Measurements from ENCODE around the gene MAP6D1. TPM values are rescaled to one million over a fixed set of nuclear protein-coding genes. Genes with fewer than 3 reads are reported as not detected.
A peak's percentile ranks its signal among the peaks of the same experiment; 100 is the strongest.
"Not testable (repeated sequence)": the region's sequence is repeated elsewhere in the genome, so short reads cannot be mapped to it uniquely, and the experiment has no call there.

MAP6D1 gene
- total RNA-seq, 1 donor from 2014 or later: 1.9 TPM

- Mint-ChIP-seq H3K27me3 (no peaks in the 10 kb centered on the region), H3K9me3 (ENCODE audit: low read depth) (no peaks in the 10 kb centered on the region), H3K36me3 (ENCODE audit: insufficient read depth) (peaks cover 29% of the 10 kb centered on the region), H3K4me1 (ENCODE audit: low read depth) (no peaks in the 10 kb centered on the region), H3K27ac (no peak overlapping the region), H3K4me3 (ENCODE audit: low read depth) (no peak overlapping the region)
- DNase-seq (ENCODE audit: low spot score, unreplicated experiment): no peak
- no peak for TF ChIP-seq CTCF (IDR thresholded peaks at IDR 0.05; ENCODE audit: unreplicated experiment)
These were observed 32.4 kb downstream of the MAP6D1 start for GRCh38 chr3:183792976-183793375.

- Mint-ChIP-seq H3K27ac (no peak overlapping the region), H3K36me3 (ENCODE audit: insufficient read depth) (peaks cover 35% of the 10 kb centered on the region), H3K4me3 (ENCODE audit: low read depth) (no peak overlapping the region), H3K9me3 (ENCODE audit: low read depth) (no peaks in the 10 kb centered on the region), H3K4me1 (ENCODE audit: low read depth) (no peaks in the 10 kb centered on the region), H3K27me3 (no peaks in the 10 kb centered on the region)
- TF ChIP-seq CTCF (IDR thresholded peaks at IDR 0.05; ENCODE audit: unreplicated experiment): no peak
- no peak for DNase-seq (ENCODE audit: low spot score, unreplicated experiment)
These were observed 34.7 kb downstream of the MAP6D1 start for GRCh38 chr3:183790700-183791099.

DNA sequence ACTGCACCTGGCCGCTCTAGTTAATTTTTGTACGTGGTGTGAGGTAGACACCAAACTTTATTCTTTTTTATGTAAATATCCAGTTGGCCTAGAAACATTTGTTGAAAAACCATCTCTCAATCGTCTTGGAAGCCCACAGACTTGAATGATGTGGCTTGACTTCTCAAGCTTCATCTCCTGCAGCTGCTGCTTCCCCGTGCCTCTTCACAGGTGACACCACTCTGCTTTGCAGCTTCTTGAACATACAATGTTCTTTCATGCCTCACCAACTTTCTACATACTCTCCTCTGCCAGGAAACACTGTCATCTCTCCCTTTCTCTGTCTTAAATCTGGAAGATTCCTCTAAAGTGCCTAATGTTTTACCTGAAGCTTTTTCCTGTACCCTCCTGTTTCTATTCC is 35.6 kb downstream of the MAP6D1 start:
- Mint-ChIP-seq H3K27me3 (no peaks in the 10 kb centered on the region), H3K27ac (peak overlapping the region; percentile 11), H3K4me1 (ENCODE audit: low read depth) (no peaks in the 10 kb centered on the region), H3K9me3 (ENCODE audit: low read depth) (no peaks in the 10 kb centered on the region), H3K4me3 (ENCODE audit: low read depth) (no peak overlapping the region), H3K36me3 (ENCODE audit: insufficient read depth) (peaks cover 35% of the 10 kb centered on the region)
- DNase-seq (ENCODE audit: low spot score, unreplicated experiment): no peak
- TF ChIP-seq CTCF (IDR thresholded peaks at IDR 0.05; ENCODE audit: unreplicated experiment): no peak

DNA sequence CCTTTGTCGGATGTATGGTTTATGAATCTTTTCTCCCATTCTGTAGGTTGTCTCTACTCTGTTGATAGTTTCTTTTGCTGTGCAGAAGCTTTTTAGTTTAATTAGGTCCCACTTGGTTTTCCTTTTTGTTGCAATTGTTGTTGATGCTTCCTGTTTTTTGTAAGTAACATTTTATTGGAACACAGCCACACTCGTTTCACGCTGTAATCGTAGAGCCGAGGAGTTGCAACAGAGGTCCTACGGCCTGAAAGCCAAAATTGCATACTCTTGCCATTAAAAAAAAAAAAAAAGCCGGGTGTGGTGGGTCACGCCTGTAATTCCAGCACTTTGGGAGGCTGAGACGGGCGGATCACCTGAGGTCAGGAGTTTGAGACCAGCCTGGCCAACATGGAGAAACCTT is 40.9 kb downstream of the MAP6D1 start:
- H3K27me3 Mint-ChIP-seq; DNase-seq (ENCODE audit: low spot score, unreplicated experiment); H3K4me3 Mint-ChIP-seq (ENCODE audit: low read depth); H3K27ac Mint-ChIP-seq; H3K9me3 Mint-ChIP-seq (ENCODE audit: low read depth); H3K4me1 Mint-ChIP-seq (ENCODE audit: low read depth): not testable (repeated sequence)
- H3K36me3 Mint-ChIP-seq (ENCODE audit: insufficient read depth): peaks cover 30% of the 10 kb centered on the region

GRCh38 chr3:183782576-183783276 is 42.7 kb downstream of the MAP6D1 start:
- peaks cover 39% of the 10 kb centered on the region for H3K36me3 Mint-ChIP-seq (ENCODE audit: insufficient read depth)
- no peaks in the 10 kb centered on the region for H3K9me3 Mint-ChIP-seq (ENCODE audit: low read depth)
- no peak for TF ChIP-seq CTCF (IDR thresholded peaks at IDR 0.05; ENCODE audit: unreplicated experiment)
- no peak for DNase-seq (ENCODE audit: low spot score, unreplicated experiment)
- no peak overlapping the region for H3K4me3 Mint-ChIP-seq (ENCODE audit: low read depth)
- no peak overlapping the region for H3K27ac Mint-ChIP-seq
- H3K27me3 Mint-ChIP-seq: no peaks in the 10 kb centered on the region
- H3K4me1 Mint-ChIP-seq (ENCODE audit: low read depth): no peaks in the 10 kb centered on the region

DNA sequence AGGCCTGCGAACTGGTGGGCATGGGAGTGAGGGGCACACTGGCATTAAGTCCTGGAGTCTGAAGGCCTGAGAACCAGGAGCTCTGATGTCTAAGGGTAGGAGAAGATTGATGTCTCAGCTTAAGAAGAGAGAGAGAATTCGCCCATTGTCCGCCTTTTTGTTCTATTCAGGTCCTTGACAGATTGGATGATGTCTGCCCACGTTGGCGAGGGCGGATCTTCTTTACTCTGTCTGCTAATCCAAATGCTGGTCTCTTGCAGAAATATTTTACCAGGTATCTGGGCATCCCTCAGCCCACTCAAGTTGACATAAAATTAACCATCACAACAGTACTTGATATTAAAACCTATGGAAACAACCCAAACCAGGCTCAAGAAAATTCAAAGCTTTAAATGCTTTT is 44.1 kb downstream of the MAP6D1 start:
- TF ChIP-seq CTCF (IDR thresholded peaks at IDR 0.05; ENCODE audit: unreplicated experiment): no peak
- Mint-ChIP-seq H3K27ac (no peak overlapping the region), H3K36me3 (ENCODE audit: insufficient read depth) (peaks cover 37% of the 10 kb centered on the region), H3K4me1 (ENCODE audit: low read depth) (no peaks in the 10 kb centered on the region), H3K9me3 (ENCODE audit: low read depth) (no peaks in the 10 kb centered on the region), H3K4me3 (ENCODE audit: low read depth) (no peak overlapping the region), H3K27me3 (no peaks in the 10 kb centered on the region)
- DNase-seq (ENCODE audit: low spot score, unreplicated experiment): no peak

All from progenitor cell of endocrine pancreas (in vitro differentiated cells).